Measurements from ENCODE around the gene COL4A2. TPM values are rescaled to one million over a fixed set of nuclear protein-coding genes. Genes with fewer than 3 reads are reported as not detected.

Gene COL4A2
- total and polyA plus RNA-seq, 7 experiments from 2014 or later = 0.05 TPM; not detected in 6

DNA sequence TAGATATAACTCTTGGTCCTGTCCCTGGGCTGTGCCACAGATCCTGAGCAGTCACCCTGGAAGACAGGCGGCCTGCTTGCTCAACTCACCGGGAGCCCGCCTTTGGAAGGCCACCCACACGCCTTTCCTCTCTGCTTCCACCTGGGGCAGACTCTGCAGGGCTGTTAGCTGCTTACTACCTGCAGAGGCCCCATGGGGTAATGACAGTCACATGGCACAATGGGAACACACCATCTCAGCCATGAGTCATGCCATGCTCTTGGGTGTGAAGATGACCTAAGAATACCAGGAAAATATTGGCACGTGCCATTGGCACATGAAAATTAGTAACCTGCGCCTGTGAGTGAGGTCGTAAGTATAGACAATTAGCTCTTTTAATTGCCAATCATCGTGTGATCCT is 108.6 kb downstream of the COL4A2 start:
- Histone ChIP-seq H3K27ac (ENCODE audit: low read depth, low read length) (no peak overlapping the region), H3K4me1 (ENCODE audit: control insufficient read depth in 2 of 2, insufficient read depth in 2 of 2, low read length in 2 of 2) (no peaks in the 10 kb centered on the region), H3K36me3 (ENCODE audit: control insufficient read depth in 2 of 3, insufficient read depth in 3 of 3, low read length in 3 of 3) (no peaks in the 10 kb centered on the region), H3K9me3 (ENCODE audit: control insufficient read depth in 2 of 3, low read length in 3 of 3) (no peaks in the 10 kb centered on the region), H3K27me3 (ENCODE audit: control insufficient read depth in 2 of 2, insufficient read depth in 2 of 2, low read length in 2 of 2) (peaks cover 0 to 30% of the 10 kb centered on the region in 2 donors), H3K4me3 (ENCODE audit: low read length) (no peak overlapping the region)
- ATAC-seq (no peak), DNase-seq (no peak)
- H3K27ac Mint-ChIP-seq = no peak overlapping the region
- H3K27me3 Mint-ChIP-seq = peaks cover 76 to 92% (median 87%) of the 10 kb centered on the region in 5 donors
- POLR2A ChIA-PET = no interaction called here
- H3K9me3 Mint-ChIP-seq = peaks cover 0 to 2% (median 0%) of the 10 kb centered on the region in 11 donors
- H3K36me3 Mint-ChIP-seq = no peaks in the 10 kb centered on the region
- intact Hi-C loops (cut with micrococcal nuclease) = no loop called here
- CTCF ChIA-PET = no interaction called here
- no peak overlapping the region for H3K4me3 Mint-ChIP-seq
- peaks cover 0 to 7% (median 2%) of the 10 kb centered on the region in 7 donors for H3K4me1 Mint-ChIP-seq

DNA sequence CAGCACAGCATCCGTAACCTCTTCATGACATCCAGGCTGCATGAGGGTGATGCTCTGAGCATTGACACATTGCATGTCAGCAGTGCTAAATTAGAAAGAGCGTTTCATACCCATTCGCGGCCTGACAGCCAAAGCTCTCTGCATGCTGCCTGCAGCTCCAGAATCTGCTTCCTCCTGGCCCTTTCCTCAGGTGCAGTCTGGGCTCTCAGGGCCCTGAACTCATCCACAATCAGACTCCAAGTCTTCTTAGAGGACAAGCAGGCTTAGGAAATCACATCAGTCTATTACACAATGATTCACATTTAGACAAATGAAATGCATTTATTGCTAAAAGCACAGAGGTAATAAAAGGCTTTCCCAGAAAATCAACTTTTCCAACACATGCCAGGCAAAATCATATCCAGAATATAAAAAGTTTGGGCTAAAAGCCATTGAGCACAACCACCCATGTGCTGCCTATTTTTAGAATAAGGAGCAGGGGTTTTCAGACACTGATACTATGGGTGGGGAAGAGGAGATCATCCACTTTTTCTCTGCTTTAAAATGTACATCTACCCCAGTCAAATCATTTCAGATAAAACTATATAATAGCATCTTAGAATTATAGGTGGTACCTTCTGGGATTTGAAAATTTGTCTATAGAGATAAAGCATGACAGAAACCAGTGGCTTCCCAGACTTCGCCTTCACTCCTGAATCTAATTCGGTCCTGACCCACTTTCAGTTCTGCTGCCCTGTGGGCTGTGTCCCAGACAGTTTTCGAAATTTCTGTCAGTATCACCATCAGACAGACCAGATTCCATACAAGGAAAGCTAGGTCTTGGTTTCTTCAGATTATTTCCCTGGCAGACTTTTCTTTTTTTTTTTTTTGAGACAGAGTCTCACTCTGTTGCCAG is 109.3 kb downstream of the COL4A2 start:
- Mint-ChIP-seq H3K4me3 (no peak overlapping the region), H3K27me3 (peaks cover 76 to 92% (median 86%) of the 10 kb centered on the region in 5 donors), H3K27ac (no peak overlapping the region), H3K4me1 (peaks cover 2 to 14% (median 6%) of the 10 kb centered on the region in 7 donors), H3K9me3 (peaks cover 0 to 3% (median 0%) of the 10 kb centered on the region in 11 donors), H3K36me3 (no peaks in the 10 kb centered on the region)
- Histone ChIP-seq H3K9me3 (ENCODE audit: control insufficient read depth in 2 of 3, low read length in 3 of 3) (no peaks in the 10 kb centered on the region), H3K4me1 (ENCODE audit: control insufficient read depth in 2 of 2, insufficient read depth in 2 of 2, low read length in 2 of 2) (peaks cover 0 to under 1% of the 10 kb centered on the region in 2 donors), H3K36me3 (ENCODE audit: control insufficient read depth in 2 of 3, insufficient read depth in 3 of 3, low read length in 3 of 3) (no peaks in the 10 kb centered on the region), H3K27me3 (ENCODE audit: control insufficient read depth in 2 of 2, insufficient read depth in 2 of 2, low read length in 2 of 2) (peaks cover 0 to 35% of the 10 kb centered on the region in 2 donors), H3K27ac (ENCODE audit: low read depth, low read length) (no peak overlapping the region), H3K4me3 (ENCODE audit: low read length) (no peak overlapping the region)
- no peak for ATAC-seq
- intact Hi-C loops (cut with micrococcal nuclease) = no loop called here
- ChIA-PET POLR2A (no interaction called here), CTCF (interaction anchor here (1.0 to 1.8 kb wide), 2 partner anchors 193 to 195 kb away, joined by 3 to 7 read pairs; no protein-coding TSS in a partner anchor)
- DNase-seq = no peak

- H3K4me3 Mint-ChIP-seq = no peak overlapping the region
- intact Hi-C loops (cut with micrococcal nuclease) = no loop called here
- ChIA-PET CTCF (no interaction called here), POLR2A (no interaction called here)
- Histone ChIP-seq H3K4me3 (ENCODE audit: low read length) (no peak overlapping the region), H3K4me1 (ENCODE audit: control insufficient read depth in 2 of 2, insufficient read depth in 2 of 2, low read length in 2 of 2) (peaks cover 0 to 8% of the 10 kb centered on the region in 2 donors), H3K27me3 (ENCODE audit: control insufficient read depth in 2 of 2, insufficient read depth in 2 of 2, low read length in 2 of 2) (peaks cover 0 to 26% of the 10 kb centered on the region in 2 donors), H3K9me3 (ENCODE audit: control insufficient read depth in 2 of 3, low read length in 3 of 3) (no peaks in the 10 kb centered on the region), H3K36me3 (ENCODE audit: control insufficient read depth in 2 of 3, insufficient read depth in 3 of 3, low read length in 3 of 3) (no peaks in the 10 kb centered on the region), H3K27ac (ENCODE audit: low read depth, low read length) (no peak overlapping the region)
- DNase-seq (no peak), ATAC-seq (no peak)
- H3K27me3 Mint-ChIP-seq = peaks cover 77 to 91% (median 87%) of the 10 kb centered on the region in 5 donors
- H3K4me1 Mint-ChIP-seq = peaks cover 8 to 18% (median 15%) of the 10 kb centered on the region in 7 donors
- no peak overlapping the region for H3K27ac Mint-ChIP-seq
- peaks cover 0 to 6% (median 0%) of the 10 kb centered on the region in 11 donors for H3K9me3 Mint-ChIP-seq
- no peaks in the 10 kb centered on the region for H3K36me3 Mint-ChIP-seq
Observed at GRCh38 chr13:110418944-110419343, 111.9 kb downstream of the COL4A2 start.

DNA sequence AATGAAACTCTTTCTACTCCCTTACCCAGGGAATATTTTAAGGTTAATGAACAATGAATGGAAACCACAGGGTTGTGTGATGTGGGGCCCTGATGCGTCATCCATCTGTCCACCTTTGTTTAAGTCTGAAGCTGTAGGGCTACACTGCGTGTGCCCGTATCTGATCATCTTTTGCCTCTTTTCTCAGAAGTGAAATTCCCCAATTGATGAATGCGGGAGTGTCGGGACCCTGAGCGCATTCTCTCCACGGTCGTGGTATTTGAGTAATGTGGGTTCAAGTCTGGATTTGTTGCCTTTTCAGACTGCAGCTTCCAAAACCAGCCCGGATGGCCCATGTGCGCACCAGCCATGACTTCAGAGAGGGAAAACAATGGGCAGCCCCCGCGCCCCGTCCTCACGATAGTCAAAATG is 112.3 kb downstream of the COL4A2 start:
- H3K9me3 Mint-ChIP-seq = peaks cover 0 to 6% (median 0%) of the 10 kb centered on the region in 11 donors
- CTCF ChIA-PET = no interaction called here
- H3K9me3 ChIP-seq (ENCODE audit: control insufficient read depth in 2 of 3, low read length in 3 of 3) = no peaks in the 10 kb centered on the region
- H3K4me3 Mint-ChIP-seq = no peak overlapping the region
- no peak for DNase-seq
- H3K36me3 ChIP-seq (ENCODE audit: control insufficient read depth in 2 of 3, insufficient read depth in 3 of 3, low read length in 3 of 3) = no peaks in the 10 kb centered on the region
- peaks cover 0 to 26% of the 10 kb centered on the region in 2 donors for H3K27me3 ChIP-seq (ENCODE audit: control insufficient read depth in 2 of 2, insufficient read depth in 2 of 2, low read length in 2 of 2)
- H3K27ac Mint-ChIP-seq = no peak overlapping the region
- peaks cover 0 to 8% of the 10 kb centered on the region in 2 donors for H3K4me1 ChIP-seq (ENCODE audit: control insufficient read depth in 2 of 2, insufficient read depth in 2 of 2, low read length in 2 of 2)
- H3K4me3 ChIP-seq (ENCODE audit: low read length) = no peak overlapping the region
- intact Hi-C loops (cut with micrococcal nuclease) = no loop called here
- peaks cover 8 to 18% (median 15%) of the 10 kb centered on the region in 7 donors for H3K4me1 Mint-ChIP-seq
- H3K27ac ChIP-seq (ENCODE audit: low read depth, low read length) = no peak overlapping the region
- ATAC-seq = no peak
- H3K36me3 Mint-ChIP-seq = no peaks in the 10 kb centered on the region
- POLR2A ChIA-PET = no interaction called here
- peaks cover 78 to 91% (median 87%) of the 10 kb centered on the region in 5 donors for H3K27me3 Mint-ChIP-seq

- no peaks in the 10 kb centered on the region for H3K36me3 ChIP-seq (ENCODE audit: control insufficient read depth in 2 of 3, insufficient read depth in 3 of 3, low read length in 3 of 3)
- no peak overlapping the region for H3K4me3 ChIP-seq (ENCODE audit: low read length)
- ChIA-PET POLR2A (no interaction called here), CTCF (interaction anchor here (1.2 kb wide), 1 partner anchor 8 kb away, joined by 4 read pairs; no protein-coding TSS in a partner anchor)
- peaks cover 0 to 31% of the 10 kb centered on the region in 2 donors for H3K27me3 ChIP-seq (ENCODE audit: control insufficient read depth in 2 of 2, insufficient read depth in 2 of 2, low read length in 2 of 2)
- no peak overlapping the region for H3K4me3 Mint-ChIP-seq
- H3K27me3 Mint-ChIP-seq = peaks cover 76 to 91% (median 87%) of the 10 kb centered on the region in 5 donors
- DNase-seq = no peak
- H3K27ac ChIP-seq (ENCODE audit: low read depth, low read length) = no peak overlapping the region
- no peaks in the 10 kb centered on the region for H3K9me3 ChIP-seq (ENCODE audit: control insufficient read depth in 2 of 3, low read length in 3 of 3)
- ATAC-seq = no peak
- peaks cover 0 to 8% (median 0%) of the 10 kb centered on the region in 11 donors for H3K9me3 Mint-ChIP-seq
- no peaks in the 10 kb centered on the region for H3K36me3 Mint-ChIP-seq
- intact Hi-C loops (cut with micrococcal nuclease) = no loop called here
- H3K27ac Mint-ChIP-seq = no peak overlapping the region
- peaks cover 8 to 18% (median 15%) of the 10 kb centered on the region in 7 donors for H3K4me1 Mint-ChIP-seq
- peaks cover 0 to 8% of the 10 kb centered on the region in 2 donors for H3K4me1 ChIP-seq (ENCODE audit: control insufficient read depth in 2 of 2, insufficient read depth in 2 of 2, low read length in 2 of 2)
Observed at GRCh38 chr13:110419946-110420345, 112.9 kb downstream of the COL4A2 start.

GRCh38 chr13:110420626-110421025 is 113.5 kb downstream of the COL4A2 start:
- DNase-seq (no peak), ATAC-seq (no peak)
- Mint-ChIP-seq H3K36me3 (no peaks in the 10 kb centered on the region), H3K27ac (no peak overlapping the region), H3K27me3 (peaks cover 80 to 96% (median 90%) of the 10 kb centered on the region in 5 donors), H3K4me1 (peaks cover 8 to 18% (median 15%) of the 10 kb centered on the region in 7 donors), H3K4me3 (no peak overlapping the region), H3K9me3 (peaks cover 0 to 8% (median 0%) of the 10 kb centered on the region in 11 donors)
- no peak overlapping the region for H3K4me3 ChIP-seq (ENCODE audit: low read length)
- intact Hi-C loops (cut with micrococcal nuclease) = no loop called here
- ChIA-PET CTCF (interaction anchor here (1.2 kb wide), 1 partner anchor 8 kb away, joined by 4 read pairs; no protein-coding TSS in a partner anchor), POLR2A (no interaction called here)
- H3K4me1 ChIP-seq (ENCODE audit: control insufficient read depth in 2 of 2, insufficient read depth in 2 of 2, low read length in 2 of 2) = peaks cover 0 to 8% of the 10 kb centered on the region in 2 donors
- no peaks in the 10 kb centered on the region for H3K36me3 ChIP-seq (ENCODE audit: control insufficient read depth in 2 of 3, insufficient read depth in 3 of 3, low read length in 3 of 3)
- H3K9me3 ChIP-seq (ENCODE audit: control insufficient read depth in 2 of 3, low read length in 3 of 3) = no peaks in the 10 kb centered on the region
- peaks cover 0 to 37% of the 10 kb centered on the region in 2 donors for H3K27me3 ChIP-seq (ENCODE audit: control insufficient read depth in 2 of 2, insufficient read depth in 2 of 2, low read length in 2 of 2)
- H3K27ac ChIP-seq (ENCODE audit: low read depth, low read length) = no peak overlapping the region
